ENCODE measurements around the gene TPD52L2. TPM values are rescaled to one million over a fixed set of nuclear protein-coding genes. Genes with fewer than 3 reads are reported as not detected.

The TPD52L2 gene
- total and polyA plus RNA-seq, 7 donors: 71.7 to 109 (median 84.7) TPM

GRCh38 chr20:63931735-63932134 lies 66.7 kb downstream of the TPD52L2 start:
- TF ChIP-seq POLR2AphosphoS5 (IDR thresholded peaks at IDR 0.05): no peak
- TF ChIP-seq POLR2A (IDR thresholded peaks at IDR 0.05): no peak
- no peak for TF ChIP-seq EP300 (IDR thresholded peaks at IDR 0.05)
- TF ChIP-seq CTCF (IDR thresholded peaks at IDR 0.05): no peak
- H3K4me1 ChIP-seq: no peaks in the 10 kb centered on the region
- intact Hi-C loops (cut with DNase I): no loop called here
- no peak overlapping the region for H3K27ac ChIP-seq
- H3K36me3 ChIP-seq: peaks cover 29 to 89% (median 54%) of the 10 kb centered on the region in 4 donors
- H3K9me3 ChIP-seq: no peaks in the 10 kb centered on the region
- DNase-seq: no peak
- no peaks in the 10 kb centered on the region for H3K27me3 ChIP-seq
- no peak overlapping the region for H3K4me3 ChIP-seq
- 94 to 95% methylated on average over 19 of the region's 19 CpGs for WGBS, 2 donors

- H3K27ac ChIP-seq: no peak overlapping the region
- no peak for DNase-seq
- no peaks in the 10 kb centered on the region for H3K4me1 ChIP-seq
- no peak overlapping the region for H3K4me3 ChIP-seq
- TF ChIP-seq EP300 (IDR thresholded peaks at IDR 0.05): no peak
- no peak for TF ChIP-seq POLR2AphosphoS5 (IDR thresholded peaks at IDR 0.05)
- TF ChIP-seq CTCF (IDR thresholded peaks at IDR 0.05): no peak
- TF ChIP-seq POLR2A (IDR thresholded peaks at IDR 0.05): no peak
- peaks cover 29 to 88% (median 53%) of the 10 kb centered on the region in 4 donors for H3K36me3 ChIP-seq
- intact Hi-C loops (cut with DNase I): no loop called here
- H3K27me3 ChIP-seq: no peaks in the 10 kb centered on the region
- no peaks in the 10 kb centered on the region for H3K9me3 ChIP-seq
- 93 to 94% methylated on average over 17 of the region's 17 CpGs for WGBS, 2 donors
Observed at GRCh38 chr20:63932606-63933160, 67.6 kb downstream of the TPD52L2 start.

- Histone ChIP-seq H3K27me3 (no peaks in the 10 kb centered on the region), H3K36me3 (peaks cover 26 to 85% (median 45%) of the 10 kb centered on the region in 4 donors), H3K9me3 (no peaks in the 10 kb centered on the region), H3K4me3 (no peak overlapping the region), H3K4me1 (peaks cover 0 to 4% (median 0%) of the 10 kb centered on the region in 4 donors), H3K27ac (no peak overlapping the region)
- TF ChIP-seq POLR2AphosphoS5 (IDR thresholded peaks at IDR 0.05) (no peak), EP300 (IDR thresholded peaks at IDR 0.05) (no peak), CTCF (IDR thresholded peaks at IDR 0.05) (no peak), POLR2A (IDR thresholded peaks at IDR 0.05) (no peak)
- WGBS, 2 donors: 91 to 93% methylated on average over 5 of the region's 5 CpGs
- no peak for DNase-seq
- intact Hi-C loops (cut with DNase I): no loop called here
Observed at GRCh38 chr20:63933646-63934045, 68.6 kb downstream of the TPD52L2 start.

- DNase-seq: no peak
- TF ChIP-seq POLR2A (IDR thresholded peaks at IDR 0.05) (no peak), EP300 (IDR thresholded peaks at IDR 0.05) (no peak), CTCF (IDR thresholded peaks at IDR 0.05) (no peak), POLR2AphosphoS5 (IDR thresholded peaks at IDR 0.05) (no peak)
- H3K27me3 ChIP-seq: no peaks in the 10 kb centered on the region
- intact Hi-C loops (cut with DNase I): no loop called here
- no peaks in the 10 kb centered on the region for H3K9me3 ChIP-seq
- peaks cover 0 to 5% (median 0%) of the 10 kb centered on the region in 4 donors for H3K4me1 ChIP-seq
- no peak overlapping the region for H3K27ac ChIP-seq
- 88 to 90% methylated on average over 37 of the region's 37 CpGs for WGBS, 2 donors
- peaks cover 19 to 85% (median 37%) of the 10 kb centered on the region in 4 donors for H3K36me3 ChIP-seq
- H3K4me3 ChIP-seq: no peak overlapping the region
Observed at GRCh38 chr20:63934271-63935068, 69.4 kb downstream of the TPD52L2 start.
